Erythroblast (primary cell): ENCODE results near the gene FUT8.
A peak's percentile ranks its signal among the peaks of the same experiment; 100 is the strongest.

ENCODE experiments used
- DNase-seq, 2 experiments: peaks; one replicate each; lab custom pipeline; 2025; lab: John Stamatoyannopoulos, UW
- GATA1 ChIP-seq: IDR thresholded peaks from 2 replicates; pipeline ENCODE4 v1.6.1; 2011; ENCODE audit warnings: low read depth, mild to moderate bottlenecking, control low read depth, low read length, moderate library complexity
- POLR2A ChIP-seq: IDR thresholded peaks from 2 replicates; pipeline ENCODE4 v1.6.1; 2011; ENCODE audit warnings: mild to moderate bottlenecking, low read length

Gene FUT8

GRCh38 chr14:65412032-65412846, at the start of gene FUT8:
TSS of gene FUT8 (plus strand) at chr14:65412730. CDS start at chr14:65561564, 148,834 bp downstream.
- TF ChIP-seq POLR2A, result peak; percentile 86
- no peak for TF ChIP-seq GATA1
- peak; percentile 94 for DNase-seq

GRCh38 chr14:65366802-65367565, 45.5 kb upstream of the FUT8 start:
- no peak for DNase-seq
- TF ChIP-seq POLR2A (no peak), GATA1 (no peak)

- no peak for TF ChIP-seq POLR2A
- TF ChIP-seq GATA1, result no peak
- DNase-seq, result peak in 1 of 2 experiments; percentile 11
Observed at GRCh38 chr14:65369560-65369959, 43.0 kb upstream of the FUT8 start.

DNA sequence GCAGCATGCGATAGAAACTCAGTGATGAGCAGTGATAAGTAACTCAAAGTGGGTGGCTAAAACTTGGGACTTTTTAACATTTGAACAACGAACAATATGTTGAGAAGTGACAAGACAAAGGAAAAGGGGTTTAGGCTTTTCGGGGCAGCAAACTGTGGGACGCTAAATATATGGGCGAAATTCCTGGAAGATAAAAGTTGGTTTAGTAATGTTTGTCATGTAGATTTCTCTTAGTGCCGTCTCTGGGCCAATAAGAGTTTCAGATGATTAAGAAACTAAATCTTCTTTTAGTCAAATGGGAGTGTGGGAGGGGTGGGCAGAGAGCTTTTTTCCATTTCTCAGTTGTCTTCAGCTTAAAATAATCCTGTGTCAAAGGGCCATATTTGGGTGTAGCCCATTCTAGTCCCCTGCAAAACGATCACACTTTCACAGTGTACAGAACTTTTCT, 41.7 kb upstream of the FUT8 start:
- TF ChIP-seq POLR2A (no peak), GATA1 (no peak)
- DNase-seq, result no peak

GRCh38 chr14:65371784-65372183, 40.7 kb upstream of the FUT8 start:
- no peak for DNase-seq
- TF ChIP-seq GATA1 (no peak), POLR2A (no peak)

DNA sequence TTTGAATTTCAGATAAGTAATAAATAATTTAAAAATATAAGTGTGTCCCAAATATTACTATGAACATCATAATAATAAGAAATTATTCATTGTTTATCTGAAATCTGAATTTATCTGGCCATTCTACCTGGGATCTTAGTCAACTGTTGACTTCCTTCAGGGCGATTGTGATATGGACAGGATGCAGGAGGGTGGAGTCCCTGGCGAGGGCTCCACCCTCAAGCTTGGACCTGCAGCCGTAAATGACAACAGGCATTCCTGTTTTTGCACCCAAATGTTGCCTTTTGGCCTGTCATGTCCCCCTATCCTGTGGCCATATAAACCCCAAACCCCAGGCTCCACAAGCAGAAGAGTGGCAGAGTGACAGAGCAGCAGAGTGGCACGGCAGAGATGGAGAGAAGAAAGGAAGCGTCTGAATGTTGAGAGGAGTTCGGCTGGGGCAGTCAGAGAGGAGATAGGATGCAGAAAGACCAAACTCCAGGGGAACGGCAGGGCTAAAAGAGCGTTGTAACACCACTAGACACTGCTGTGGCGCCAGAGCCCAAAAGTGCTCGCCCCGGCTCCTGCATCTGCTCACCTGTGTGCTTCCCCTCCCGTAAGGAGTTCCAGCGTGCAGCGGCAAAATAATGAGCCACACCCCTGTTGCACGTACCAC, 39.4 kb upstream of the FUT8 start:
- TF ChIP-seq GATA1 (no peak), POLR2A (no peak)
- no peak for DNase-seq

- TF ChIP-seq GATA1 (no peak), POLR2A (no peak)
- DNase-seq, result no peak
Observed at GRCh38 chr14:65373671-65374039, 38.9 kb upstream of the FUT8 start.

DNA sequence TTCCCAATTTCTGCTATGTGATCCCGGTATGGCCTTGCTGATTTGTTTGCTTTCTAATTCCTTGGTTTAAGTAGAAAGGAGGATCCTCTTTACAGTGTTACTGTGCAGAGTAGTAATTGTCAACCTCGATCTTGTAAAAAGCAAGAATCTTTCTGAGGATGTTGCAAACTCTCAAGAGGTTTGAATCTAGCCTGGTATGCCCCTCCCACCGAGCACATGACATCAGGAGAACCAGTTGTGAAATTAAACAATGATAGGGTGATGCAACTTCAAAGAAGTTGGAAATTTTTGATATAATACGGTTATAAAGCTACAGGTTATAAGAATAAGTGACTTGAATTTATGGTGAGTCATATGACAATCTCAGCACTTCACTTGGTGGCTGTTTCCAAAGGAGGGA, 35.0 kb upstream of the FUT8 start:
- TF ChIP-seq GATA1, result no peak
- TF ChIP-seq POLR2A, result no peak
- no peak for DNase-seq

DNA sequence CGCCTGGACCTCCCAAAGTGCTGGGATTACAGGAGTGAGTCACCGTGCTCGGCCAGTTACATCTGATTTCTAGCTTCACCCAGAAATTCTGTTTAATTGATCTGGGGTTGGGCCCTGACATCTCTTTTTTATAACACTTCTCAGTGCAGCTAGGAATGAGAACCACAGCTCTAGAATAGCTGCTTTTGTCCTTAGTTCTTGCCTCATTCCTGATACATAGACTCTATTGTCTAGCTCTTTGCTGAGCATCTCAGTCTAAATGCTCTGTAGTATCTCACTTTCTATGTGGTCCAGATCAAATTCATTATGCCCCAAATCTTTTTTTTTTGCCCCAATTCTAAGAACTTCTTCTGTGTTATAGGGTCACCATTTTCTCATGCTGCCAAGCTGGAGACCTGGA, 29.9 kb upstream of the FUT8 start:
- TF ChIP-seq POLR2A (no peak), GATA1 (no peak)
- DNase-seq, result no peak

DNA sequence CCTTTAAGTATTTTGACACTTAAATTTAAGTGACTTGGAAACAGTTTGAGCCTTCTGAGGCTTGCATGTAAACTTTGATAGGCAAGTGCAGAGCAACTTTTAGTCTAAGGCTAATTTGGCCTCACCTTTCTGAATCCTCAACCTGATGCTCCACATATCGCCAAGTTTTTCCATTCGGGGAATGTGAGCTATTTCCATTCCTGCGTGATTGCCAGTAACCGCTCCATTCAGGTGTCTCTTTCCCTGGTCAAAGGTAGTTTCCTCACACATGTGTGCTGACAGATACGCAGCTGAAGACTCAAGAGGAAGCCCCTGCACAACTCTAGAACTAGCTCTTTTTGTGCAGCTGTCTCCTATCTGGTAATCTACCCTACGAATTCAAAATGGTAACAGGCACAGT, 25.4 kb upstream of the FUT8 start:
- no peak for DNase-seq
- TF ChIP-seq GATA1 (no peak), POLR2A (no peak)

- DNase-seq, result no peak
- no peak for TF ChIP-seq GATA1
- TF ChIP-seq POLR2A, result no peak
Observed at GRCh38 chr14:65387628-65388027, 24.9 kb upstream of the FUT8 start.

DNA sequence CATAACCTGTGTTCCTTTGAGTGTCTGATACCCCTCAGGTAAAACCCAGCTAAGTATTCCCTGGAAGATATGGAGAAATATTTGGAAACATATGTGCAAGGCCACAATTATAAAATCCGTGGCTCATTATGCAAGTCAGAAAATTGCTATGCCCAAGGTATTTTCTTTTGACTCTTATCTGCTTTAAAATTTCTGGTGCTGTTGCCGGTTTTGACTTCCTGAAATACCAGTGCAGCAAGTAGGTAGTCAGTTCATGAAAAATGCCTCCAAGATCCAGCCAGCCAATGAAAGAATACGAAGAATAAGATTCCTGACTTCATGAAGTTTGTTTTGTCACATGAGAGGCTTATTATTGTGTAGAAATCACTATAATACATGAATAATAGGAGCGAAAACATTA, 20.2 kb upstream of the FUT8 start:
- DNase-seq, result no peak
- TF ChIP-seq GATA1 (no peak), POLR2A (no peak)

- no peak for DNase-seq
- TF ChIP-seq POLR2A, result no peak
- no peak for TF ChIP-seq GATA1
Observed at GRCh38 chr14:65396082-65396910, 16.2 kb upstream of the FUT8 start.

GRCh38 chr14:65403231-65403630, 9.3 kb upstream of the FUT8 start:
- no peak for DNase-seq

More at GRCh38 chr14:65403231-65403630, 9.3 kb upstream of the FUT8 start:
- TF ChIP-seq GATA1, result no peak
- no peak for TF ChIP-seq POLR2A
